PFSK-1 (cell line): Measurements from ENCODE around the gene HIVEP1.

Source experiments
- POLR2AphosphoS5 ChIP-seq: IDR thresholded peaks from 2 replicates; pipeline ENCODE4 v1.6.1; 2012; ENCODE audit warnings: low read depth, mild to moderate bottlenecking, control low read depth, low read length, moderate library complexity
- REST ChIP-seq, 2 experiments: IDR thresholded peaks; 2 replicates each; pipeline versions ENCODE4 v1.6.1 to v1.8.0; 2011 to 2012; ENCODE audit warnings: low read depth in 2 of 2, low read length in 2 of 2, control low read depth in 1 of 2, inconsistent platforms in 1 of 2, mild to moderate bottlenecking in 1 of 2, moderate library complexity in 1 of 2; ENCODE audit not compliant: insufficient read depth in 1 of 2
- SIN3A ChIP-seq: IDR thresholded peaks from 2 replicates; pipeline ENCODE4 v1.6.1; 2012; ENCODE audit warnings: mild to moderate bottlenecking, low read length, moderate library complexity, borderline replicate concordance; ENCODE audit not compliant: insufficient read depth
- TAF1 ChIP-seq: IDR thresholded peaks from 2 replicates; pipeline ENCODE4 v1.6.1; 2012; ENCODE audit warnings: low read length, control low read depth, borderline replicate concordance; ENCODE audit not compliant: insufficient read depth

- TF ChIP-seq POLR2AphosphoS5 (peak; percentile 92), SIN3A (no peak), TAF1 (peak; percentile 76; the same call in 1 of the 2 replicates), REST (IDR thresholded peaks at IDR 0.05; ENCODE audit: insufficient read depth in 1 of 2, low read depth in 2 of 2, low read length in 2 of 2) (no peak)
These were observed 620 bp downstream of the HIVEP1 start for GRCh38 chr6:12012558-12013306.
